Measurements from ENCODE around the gene IGSF21. TPM values are rescaled to one million over a fixed set of nuclear protein-coding genes. Genes with fewer than 3 reads are reported as not detected.

IGSF21 gene
- polyA plus RNA-seq, 2 of the 4 experiments (the other 2 are of a cell fraction) = not detected

DNA sequence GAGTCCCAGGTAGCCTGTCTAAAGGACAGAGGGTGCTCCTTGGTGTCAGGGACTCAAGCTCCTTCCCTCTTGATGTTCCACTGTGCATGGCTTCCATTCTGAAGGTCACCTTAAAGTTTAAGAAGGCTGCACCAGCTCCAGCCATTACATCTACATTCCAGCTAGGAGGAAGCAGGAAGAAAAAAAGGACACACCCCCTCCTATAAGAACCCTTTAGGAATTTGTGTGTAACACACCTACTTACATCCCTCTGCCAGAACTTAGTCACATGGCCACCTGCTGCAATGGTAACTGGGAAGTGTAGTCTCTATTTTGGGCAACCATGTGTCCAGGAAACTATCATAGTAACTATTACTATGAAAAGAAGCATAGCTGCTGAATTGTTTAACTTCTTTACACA is 211.5 kb downstream of the IGSF21 start:
- DNase-seq (ENCODE audit: low read depth in 1 of 2, low spot score in 1 of 2) (no peak), ATAC-seq (no peak), FAIRE-seq (no peak)
- Histone ChIP-seq H3K9me3 (no peaks in the 10 kb centered on the region), H3K4me1 (no peaks in the 10 kb centered on the region), H3K4me2 (no peak overlapping the region), H3K27ac (no peak overlapping the region), H3K4me3 (no peak overlapping the region)
- CTCF ChIA-PET = interaction anchor here (0.8 kb wide), 1 partner anchor 8 kb away, joined by 3 read pairs; no protein-coding TSS in a partner anchor
- POLR2A ChIA-PET = no interaction called here
- TF ChIP-seq FOXS1 (CRISPR knock-in tag; IDR thresholded peaks at IDR 0.05) = no peak
- TF ChIP-seq CHD4 (IDR thresholded peaks at IDR 0.05; ENCODE audit: borderline replicate concordance) = no peak
- no peak for TF ChIP-seq FOSL2 (IDR thresholded peaks at IDR 0.05)
- no peak for TF ChIP-seq FOSL2 (CRISPR knock-in tag; IDR thresholded peaks at IDR 0.05)
- TF ChIP-seq ZNF302 (CRISPR knock-in tag; IDR thresholded peaks at IDR 0.05) = no peak
- no peak for TF ChIP-seq MYC (IDR thresholded peaks at IDR 0.05; ENCODE audit: borderline replicate concordance, low read length)
- no peak for TF ChIP-seq RARB (CRISPR knock-in tag; IDR thresholded peaks at IDR 0.05)
- TF ChIP-seq MAZ (IDR thresholded peaks at IDR 0.05; ENCODE audit: borderline replicate concordance, low read depth, low read length) = no peak
- no peak for TF ChIP-seq CEBPB (IDR thresholded peaks at IDR 0.05)
- TF ChIP-seq ZSCAN20 (CRISPR knock-in tag; IDR thresholded peaks at IDR 0.05) = no peak

DNA sequence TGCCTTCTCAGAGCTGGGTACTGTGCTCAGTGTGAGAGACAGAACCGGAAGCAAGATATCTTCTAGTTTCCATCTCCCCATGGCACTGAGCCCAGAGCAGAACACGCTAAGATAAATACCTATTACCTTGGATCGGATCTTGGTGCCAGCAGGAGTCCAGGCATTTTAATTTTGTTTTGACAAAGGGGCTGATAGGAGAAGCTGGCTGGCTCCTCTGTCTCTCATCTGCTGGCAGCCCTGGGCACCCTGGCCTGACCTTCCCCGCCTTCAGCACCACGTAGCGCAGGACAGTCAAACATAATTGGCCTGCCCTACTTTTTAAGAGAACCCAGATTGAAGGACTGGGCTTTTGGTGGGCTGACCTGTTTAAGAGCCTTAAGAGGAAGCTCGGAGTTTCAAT is 212.5 kb downstream of the IGSF21 start:
- no peak for FAIRE-seq
- TF ChIP-seq FOSB (CRISPR knock-in tag; IDR thresholded peaks at IDR 0.05) = no peak
- no peak for TF ChIP-seq ELK1 (IDR thresholded peaks at IDR 0.05; ENCODE audit: low read depth, low read length)
- TF ChIP-seq ZSCAN20 (CRISPR knock-in tag; IDR thresholded peaks at IDR 0.05) = no peak
- TF ChIP-seq, protein P1, sequence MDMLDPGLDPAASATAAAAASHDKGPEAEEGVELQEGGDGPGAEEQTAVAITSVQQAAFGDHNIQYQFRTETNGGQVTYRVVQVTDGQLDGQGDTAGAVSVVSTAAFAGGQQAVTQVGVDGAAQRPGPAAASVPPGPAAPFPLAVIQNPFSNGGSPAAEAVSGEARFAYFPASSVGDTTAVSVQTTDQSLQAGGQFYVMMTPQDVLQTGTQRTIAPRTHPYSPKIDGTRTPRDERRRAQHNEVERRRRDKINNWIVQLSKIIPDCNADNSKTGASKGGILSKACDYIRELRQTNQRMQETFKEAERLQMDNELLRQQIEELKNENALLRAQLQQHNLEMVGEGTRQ (IDR thresholded peaks at IDR 0.05) = no peak
- TF ChIP-seq REST (IDR thresholded peaks at IDR 0.05) = no peak
- H3K4me1 ChIP-seq = no peaks in the 10 kb centered on the region
- H3K27ac ChIP-seq = no peak overlapping the region
- no peak overlapping the region for H3K4me2 ChIP-seq
- CTCF ChIA-PET = no interaction called here
- WGBS (ENCODE audit: missing lambda C conversion rate) = 72% methylated on average over 5 of the region's 7 CpGs
- H3K4me3 ChIP-seq = no peak overlapping the region
- H3K9me3 ChIP-seq = no peaks in the 10 kb centered on the region
- no peak for DNase-seq (ENCODE audit: low read depth in 1 of 2, low spot score in 1 of 2)
- ATAC-seq = no peak
- POLR2A ChIA-PET = no interaction called here

DNA sequence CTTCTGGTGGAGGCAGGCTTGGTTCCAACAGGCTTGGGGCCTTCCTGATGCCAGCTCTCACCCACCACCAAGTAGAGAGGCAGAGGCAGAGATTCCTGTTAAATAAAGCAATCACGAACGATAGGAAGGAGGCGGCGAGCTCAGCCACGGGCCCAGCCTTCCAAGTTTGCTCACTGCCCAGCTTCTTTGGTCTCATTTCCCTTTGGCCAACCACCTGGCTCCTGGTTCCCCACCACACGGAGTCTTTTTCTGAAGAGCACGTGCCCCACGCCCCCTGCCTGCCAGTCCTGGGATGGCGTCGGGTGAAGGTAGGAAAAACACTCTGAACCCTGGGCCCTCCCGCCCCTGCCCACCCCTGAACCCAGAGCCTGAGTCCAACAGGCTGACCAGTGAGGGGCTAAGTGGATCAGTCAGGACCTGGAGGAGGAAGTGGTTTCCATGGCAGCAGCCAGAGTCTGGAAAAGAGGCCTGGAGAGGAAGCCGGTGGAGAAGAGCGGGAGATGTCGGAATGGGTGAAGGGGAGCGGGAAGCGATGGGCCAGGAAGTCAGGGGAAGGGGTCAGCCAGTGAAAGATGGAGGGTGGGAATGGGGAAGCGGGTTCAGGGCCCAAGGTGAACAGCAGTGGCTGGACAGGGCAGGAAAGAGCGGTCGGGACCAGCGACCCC is 214.9 kb downstream of the IGSF21 start:
- ChIA-PET CTCF (interaction anchor here (0.6 to 1.7 kb wide), 3 partner anchors 9 to 356 kb away, joined by 3 read pairs; no protein-coding TSS in a partner anchor), POLR2A (no interaction called here)
- no peak for FAIRE-seq
- ATAC-seq = peak in 1 of 2 experiments; percentile 35; a peak in 1 of 6 replicates
- no peak for TF ChIP-seq CEBPB (IDR thresholded peaks at IDR 0.05)
- peak; percentile 50; the same call in 1 of the 2 replicates for TF ChIP-seq E2F6 (IDR thresholded peaks at IDR 0.05; ENCODE audit: borderline replicate concordance, low read depth)
- TF ChIP-seq, protein P2, sequence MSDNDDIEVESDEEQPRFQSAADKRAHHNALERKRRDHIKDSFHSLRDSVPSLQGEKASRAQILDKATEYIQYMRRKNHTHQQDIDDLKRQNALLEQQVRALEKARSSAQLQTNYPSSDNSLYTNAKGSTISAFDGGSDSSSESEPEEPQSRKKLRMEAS (IDR thresholded peaks at IDR 0.05) = peak; percentile 71
- TF ChIP-seq ZC3H11A (IDR thresholded peaks at IDR 0.05) = no peak
- Histone ChIP-seq H3K27ac (no peak overlapping the region), H3K4me2 (no peak overlapping the region), H3K9me3 (no peaks in the 10 kb centered on the region), H3K4me3 (no peak overlapping the region), H3K4me1 (no peaks in the 10 kb centered on the region)
- 76% methylated on average over 16 of the region's 20 CpGs for WGBS (ENCODE audit: missing lambda C conversion rate)
- peak in 1 of 2 experiments; percentile 36 for DNase-seq (ENCODE audit: low read depth in 1 of 2, low spot score in 1 of 2)
